HG03460 (cell line): ENCODE measurements around the gene MYDGF.

ENCODE experiments used
- ATAC-seq: cut with Tn5 transposase; IDR thresholded peaks from one replicate; pipeline ENCODE4 v1.9.1; 2021; ENCODE audit not compliant: unreplicated experiment

Gene MYDGF

GRCh38 chr19:4676955-4677731, 7.0 kb upstream of the MYDGF start:
- no peak for ATAC-seq

GRCh38 chr19:4675346-4675745, 5.2 kb upstream of the MYDGF start:
- ATAC-seq, result no peak

- no peak for ATAC-seq
Observed at GRCh38 chr19:4673726-4674125, 3.6 kb upstream of the MYDGF start.

GRCh38 chr19:4673216-4673615, 3.1 kb upstream of the MYDGF start:
- ATAC-seq, result no peak

- no peak for ATAC-seq
Observed at GRCh38 chr19:4671185-4671851, 1.2 kb upstream of the MYDGF start.

GRCh38 chr19:4664642-4665041, 5.5 kb downstream of the MYDGF start:
- no peak for ATAC-seq

- no peak for ATAC-seq
Observed at GRCh38 chr19:4662812-4663211, 7.3 kb downstream of the MYDGF start.

- ATAC-seq, result no peak
Observed at GRCh38 chr19:4662020-4662695, 8.0 kb downstream of the MYDGF start.

- no peak for ATAC-seq
Observed at GRCh38 chr19:4660993-4661392, 9.1 kb downstream of the MYDGF start.

- no peak for ATAC-seq
Observed at GRCh38 chr19:4660181-4660791, 9.9 kb downstream of the MYDGF start.

- ATAC-seq, result no peak
Observed at GRCh38 chr19:4657835-4658234, 12.3 kb downstream of the MYDGF start.

- ATAC-seq, result no peak
Observed at GRCh38 chr19:4657262-4657661, 12.9 kb downstream of the MYDGF start.

GRCh38 chr19:4656102-4656501, 14.0 kb downstream of the MYDGF start:
- ATAC-seq, result no peak

- no peak for ATAC-seq
Observed at GRCh38 chr19:4654437-4655361, 15.4 kb downstream of the MYDGF start.

GRCh38 chr19:4653793-4654436, 16.2 kb downstream of the MYDGF start:
- no peak for ATAC-seq

- no peak for ATAC-seq
Observed at GRCh38 chr19:4652075-4652474, 18.1 kb downstream of the MYDGF start.

- no peak for ATAC-seq
Observed at GRCh38 chr19:4650159-4650558, 20.0 kb downstream of the MYDGF start.

- ATAC-seq, result no peak
Observed at GRCh38 chr19:4649392-4650047, 20.6 kb downstream of the MYDGF start.
